Measurements from ENCODE around the gene LCLAT1.

The LCLAT1 gene

DNA sequence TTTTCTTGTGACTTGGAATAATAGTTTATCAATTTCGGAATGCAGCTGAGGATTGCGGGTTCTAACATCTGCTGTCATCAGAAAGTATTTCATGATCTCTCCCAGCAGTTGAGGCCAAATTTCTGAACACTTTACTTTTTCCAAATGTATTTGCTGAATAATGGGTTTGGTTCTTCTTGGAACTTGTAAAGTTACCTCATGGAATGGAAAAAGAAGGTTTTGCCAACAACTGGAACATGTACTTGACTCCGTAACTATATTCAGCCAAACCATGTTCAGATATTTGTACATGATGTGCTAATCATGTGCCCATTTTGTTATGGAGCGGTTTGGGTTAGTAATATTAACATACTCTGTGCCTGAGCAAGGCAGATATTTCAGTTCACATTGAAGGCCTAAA is 119.6 kb downstream of the LCLAT1 start:
- no peaks in the 10 kb centered on the region for H3K4me1 ChIP-seq (ENCODE audit: insufficient read depth, insufficient read length)
- DNase-seq (ENCODE audit: low read depth, low spot score) = no peak

DNA sequence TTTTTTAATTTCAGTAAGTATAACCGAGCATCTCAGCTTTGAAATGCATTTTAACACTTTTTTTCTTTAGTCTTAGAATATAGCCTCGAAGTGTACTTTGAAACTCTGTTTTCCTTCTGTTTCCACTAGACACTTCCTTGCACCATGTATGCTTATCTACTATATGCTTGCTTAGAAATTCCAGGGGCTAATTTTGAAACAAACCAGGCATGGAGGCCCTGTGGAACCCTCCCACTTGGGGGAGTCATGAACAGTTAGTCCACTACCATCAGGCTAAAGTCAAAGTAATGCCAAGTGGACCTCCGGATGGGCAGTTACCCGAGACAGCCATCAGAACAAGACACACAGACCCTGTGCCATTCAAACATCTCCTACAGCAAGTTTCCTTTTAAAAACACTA is 120.3 kb downstream of the LCLAT1 start:
- Histone ChIP-seq H3K27me3 (ENCODE audit: insufficient read depth, insufficient read length) (no peaks in the 10 kb centered on the region), H3K36me3 (ENCODE audit: insufficient read depth, insufficient read length, low read length) (peaks cover 2% of the 10 kb centered on the region), H3K4me1 (ENCODE audit: insufficient read depth, insufficient read length) (no peaks in the 10 kb centered on the region), H3K9ac (ENCODE audit: insufficient read length, low read depth) (no peak overlapping the region), H3K9me3 (ENCODE audit: insufficient read depth, low read length) (no peaks in the 10 kb centered on the region), H3K4me3 (ENCODE audit: insufficient read length, low read depth) (no peak overlapping the region)
- DNase-seq (ENCODE audit: low read depth, low spot score) = no peak
- no peak for TF ChIP-seq YY1 (IDR thresholded peaks at IDR 0.05; ENCODE audit: insufficient read depth, insufficient read length)

More for the DNA sequence above, 119.6 kb downstream of the LCLAT1 start:
- Histone ChIP-seq H3K4me3 (ENCODE audit: insufficient read length, low read depth) (no peak overlapping the region), H3K9me3 (ENCODE audit: insufficient read depth, low read length) (no peaks in the 10 kb centered on the region), H3K27me3 (ENCODE audit: insufficient read depth, insufficient read length) (no peaks in the 10 kb centered on the region), H3K9ac (ENCODE audit: insufficient read length, low read depth) (no peak overlapping the region), H3K36me3 (ENCODE audit: insufficient read depth, insufficient read length, low read length) (peaks cover 5% of the 10 kb centered on the region)
- TF ChIP-seq YY1 (IDR thresholded peaks at IDR 0.05; ENCODE audit: insufficient read depth, insufficient read length) = no peak
- TF ChIP-seq SUZ12 (IDR thresholded peaks at IDR 0.05; ENCODE audit: extremely low read depth, insufficient read depth, insufficient read length) = no peak
- TF ChIP-seq ZNF274 (IDR thresholded peaks at IDR 0.05; ENCODE audit: low read depth, low read length) = no peak

DNA sequence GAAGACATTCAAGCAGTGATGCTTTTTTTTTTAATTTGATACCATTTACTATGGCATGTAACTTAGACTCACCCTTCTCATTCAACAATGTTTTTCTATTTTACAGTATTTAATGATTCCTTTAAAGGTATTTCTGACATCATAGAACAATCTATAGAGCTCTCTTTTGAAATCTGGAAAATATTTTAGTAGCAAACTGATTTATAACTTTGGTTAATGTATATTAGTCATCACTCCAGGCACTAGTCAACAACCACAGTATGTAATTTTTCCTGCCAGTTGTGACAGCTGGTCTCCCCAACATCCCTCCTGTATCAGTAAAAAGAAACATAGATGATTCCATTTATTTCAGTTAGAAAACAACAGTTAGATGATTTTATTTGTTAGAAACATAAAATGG is 122.9 kb downstream of the LCLAT1 start:
- Histone ChIP-seq H3K4me3 (ENCODE audit: insufficient read length, low read depth) (no peak overlapping the region), H3K36me3 (ENCODE audit: insufficient read depth, insufficient read length, low read length) (no peaks in the 10 kb centered on the region), H3K9ac (ENCODE audit: insufficient read length, low read depth) (no peak overlapping the region), H3K9me3 (ENCODE audit: insufficient read depth, low read length) (no peaks in the 10 kb centered on the region), H3K4me1 (ENCODE audit: insufficient read depth, insufficient read length) (no peaks in the 10 kb centered on the region), H3K27me3 (ENCODE audit: insufficient read depth, insufficient read length) (no peaks in the 10 kb centered on the region)
- TF ChIP-seq SUZ12 (IDR thresholded peaks at IDR 0.05; ENCODE audit: extremely low read depth, insufficient read depth, insufficient read length) (no peak), YY1 (IDR thresholded peaks at IDR 0.05; ENCODE audit: insufficient read depth, insufficient read length) (no peak), ZNF274 (IDR thresholded peaks at IDR 0.05; ENCODE audit: low read depth, low read length) (no peak)
- DNase-seq (ENCODE audit: low read depth, low spot score) = no peak

DNA sequence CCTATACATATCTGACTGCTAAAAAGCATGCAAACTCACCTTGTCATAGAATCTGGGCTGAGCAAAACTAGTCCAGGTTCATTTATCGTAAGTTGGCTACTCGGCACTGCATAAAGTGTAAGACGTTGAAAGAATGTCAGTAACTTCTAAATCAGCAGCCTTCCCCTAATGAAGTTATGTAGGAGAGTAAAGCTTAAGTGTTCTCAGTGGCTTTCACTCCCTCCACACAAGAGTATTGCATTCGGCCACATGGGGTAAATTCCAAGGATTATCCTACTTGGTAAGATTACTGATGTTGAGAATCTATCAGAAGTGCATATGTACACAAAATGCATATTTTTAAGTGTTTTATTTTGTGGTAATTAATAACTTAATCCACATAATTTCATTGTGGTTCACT is 130.1 kb downstream of the LCLAT1 start:
- TF ChIP-seq YY1 (IDR thresholded peaks at IDR 0.05; ENCODE audit: insufficient read depth, insufficient read length) = no peak
- TF ChIP-seq SUZ12 (IDR thresholded peaks at IDR 0.05; ENCODE audit: extremely low read depth, insufficient read depth, insufficient read length) = no peak
- no peak for TF ChIP-seq ZNF274 (IDR thresholded peaks at IDR 0.05; ENCODE audit: low read depth, low read length)
- no peaks in the 10 kb centered on the region for H3K27me3 ChIP-seq (ENCODE audit: insufficient read depth, insufficient read length)

DNA sequence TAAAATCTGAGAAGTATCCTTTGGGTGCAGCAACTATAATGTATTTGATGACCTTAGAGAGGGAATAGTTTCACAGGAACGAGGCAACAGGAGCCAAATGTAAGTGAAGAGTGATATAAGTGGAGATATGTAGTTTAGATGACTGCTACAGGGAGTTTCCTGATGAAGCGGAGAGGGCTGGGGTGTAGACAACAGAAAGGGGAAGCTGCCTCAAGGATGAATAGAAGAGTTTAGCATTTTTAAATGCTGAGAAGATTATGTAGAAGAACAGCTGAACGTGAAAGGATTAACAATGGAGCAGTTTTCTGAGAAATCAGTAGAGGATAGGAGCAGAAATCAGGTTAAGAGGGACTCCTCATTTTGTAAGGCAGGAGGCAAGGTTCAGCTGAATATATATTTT is 133.3 kb downstream of the LCLAT1 start:
- Histone ChIP-seq H3K4me3 (ENCODE audit: insufficient read length, low read depth) (no peak overlapping the region), H3K4me1 (ENCODE audit: insufficient read depth, insufficient read length) (no peaks in the 10 kb centered on the region), H3K9me3 (ENCODE audit: insufficient read depth, low read length) (no peaks in the 10 kb centered on the region), H3K27me3 (ENCODE audit: insufficient read depth, insufficient read length) (no peaks in the 10 kb centered on the region), H3K36me3 (ENCODE audit: insufficient read depth, insufficient read length, low read length) (no peaks in the 10 kb centered on the region), H3K9ac (ENCODE audit: insufficient read length, low read depth) (no peak overlapping the region)
- DNase-seq (ENCODE audit: low read depth, low spot score) = no peak
- TF ChIP-seq YY1 (IDR thresholded peaks at IDR 0.05; ENCODE audit: insufficient read depth, insufficient read length) (no peak), SUZ12 (IDR thresholded peaks at IDR 0.05; ENCODE audit: extremely low read depth, insufficient read depth, insufficient read length) (no peak), ZNF274 (IDR thresholded peaks at IDR 0.05; ENCODE audit: low read depth, low read length) (no peak)

More for the DNA sequence above, 130.1 kb downstream of the LCLAT1 start:
- Histone ChIP-seq H3K9me3 (ENCODE audit: insufficient read depth, low read length) (no peaks in the 10 kb centered on the region), H3K4me3 (ENCODE audit: insufficient read length, low read depth) (no peak overlapping the region), H3K9ac (ENCODE audit: insufficient read length, low read depth) (no peak overlapping the region), H3K36me3 (ENCODE audit: insufficient read depth, insufficient read length, low read length) (no peaks in the 10 kb centered on the region), H3K4me1 (ENCODE audit: insufficient read depth, insufficient read length) (no peaks in the 10 kb centered on the region)
- DNase-seq (ENCODE audit: low read depth, low spot score) = no peak

DNA sequence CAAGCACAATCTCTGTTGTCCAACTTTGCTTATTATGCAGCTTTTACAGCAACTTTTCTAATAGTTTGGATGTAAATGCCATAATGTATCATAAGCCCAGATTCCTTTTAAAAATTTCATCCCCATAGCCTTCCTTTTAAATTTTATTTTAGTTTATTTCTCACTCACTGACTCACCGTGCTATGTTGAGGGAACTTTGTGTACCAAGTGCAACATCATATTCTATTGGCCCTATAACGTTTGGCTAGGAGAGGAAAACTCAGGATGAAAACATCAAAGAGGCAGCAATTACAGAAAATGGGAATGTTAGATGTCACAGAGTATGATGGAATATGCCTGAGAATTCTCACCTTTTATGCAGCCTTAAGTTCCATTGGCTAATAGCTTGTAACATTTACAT is 135.5 kb downstream of the LCLAT1 start:
- no peaks in the 10 kb centered on the region for H3K27me3 ChIP-seq (ENCODE audit: insufficient read depth, insufficient read length)

DNA sequence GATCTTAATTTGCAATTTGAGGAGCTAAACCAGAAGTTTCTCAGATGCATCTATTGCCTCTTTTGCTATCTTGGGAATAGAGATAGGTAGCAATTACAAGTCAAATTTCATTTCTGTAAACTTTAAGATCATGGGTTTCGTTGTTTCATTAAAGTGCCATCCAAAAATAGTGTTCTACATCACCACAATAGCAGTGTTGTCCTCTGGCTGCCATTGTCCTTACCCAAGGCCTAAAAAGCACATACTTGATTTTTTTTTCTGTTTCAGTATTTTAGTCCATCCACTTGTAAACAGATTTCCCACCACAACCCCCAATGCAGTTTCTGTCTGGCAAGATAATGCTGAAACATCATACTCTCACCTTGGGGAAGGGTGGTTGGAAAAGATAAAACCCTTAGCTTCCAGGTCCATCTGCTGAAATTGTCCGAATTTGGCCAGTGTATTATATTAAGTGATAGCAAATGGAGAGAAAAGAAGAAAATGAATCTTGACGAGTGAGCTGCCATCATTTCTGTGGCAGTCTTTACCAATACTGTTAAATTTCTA is 136.2 kb downstream of the LCLAT1 start:
- H3K4me1 ChIP-seq (ENCODE audit: insufficient read depth, insufficient read length) = no peaks in the 10 kb centered on the region
- H3K9ac ChIP-seq (ENCODE audit: insufficient read length, low read depth) = no peak overlapping the region
- TF ChIP-seq YY1 (IDR thresholded peaks at IDR 0.05; ENCODE audit: insufficient read depth, insufficient read length) (no peak), ZNF274 (IDR thresholded peaks at IDR 0.05; ENCODE audit: low read depth, low read length) (no peak)
- no peaks in the 10 kb centered on the region for H3K27me3 ChIP-seq (ENCODE audit: insufficient read depth, insufficient read length)
- DNase-seq (ENCODE audit: low read depth, low spot score) = no peak
- no peaks in the 10 kb centered on the region for H3K9me3 ChIP-seq (ENCODE audit: insufficient read depth, low read length)
- H3K36me3 ChIP-seq (ENCODE audit: insufficient read depth, insufficient read length, low read length) = no peaks in the 10 kb centered on the region
- no peak overlapping the region for H3K4me3 ChIP-seq (ENCODE audit: insufficient read length, low read depth)

More for the DNA sequence above, 135.5 kb downstream of the LCLAT1 start:
- H3K9ac ChIP-seq (ENCODE audit: insufficient read length, low read depth) = no peak overlapping the region
- H3K9me3 ChIP-seq (ENCODE audit: insufficient read depth, low read length) = no peaks in the 10 kb centered on the region
- no peak for DNase-seq (ENCODE audit: low read depth, low spot score)
- no peak overlapping the region for H3K4me3 ChIP-seq (ENCODE audit: insufficient read length, low read depth)
- TF ChIP-seq ZNF274 (IDR thresholded peaks at IDR 0.05; ENCODE audit: low read depth, low read length) = no peak
- H3K36me3 ChIP-seq (ENCODE audit: insufficient read depth, insufficient read length, low read length) = no peaks in the 10 kb centered on the region
- H3K4me1 ChIP-seq (ENCODE audit: insufficient read depth, insufficient read length) = no peaks in the 10 kb centered on the region

DNA sequence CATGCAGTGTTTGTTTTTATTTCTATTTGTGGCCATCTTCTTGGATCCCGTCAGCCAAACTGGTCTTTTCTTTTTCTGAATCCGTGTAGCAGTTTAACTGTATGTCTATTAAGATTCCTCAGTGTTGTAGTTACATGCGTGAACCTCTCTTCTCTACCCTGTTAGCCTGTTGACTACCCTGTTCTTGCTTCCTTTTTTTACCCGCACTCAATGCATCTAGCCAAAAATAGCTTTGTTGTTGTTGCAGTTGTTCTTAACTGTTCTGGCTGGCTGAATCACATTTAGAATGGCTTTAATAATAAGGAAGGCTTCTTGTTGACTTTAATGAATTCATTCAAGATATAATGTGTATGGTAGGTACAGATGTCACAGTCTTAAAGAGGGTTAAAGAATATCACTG is 137.1 kb downstream of the LCLAT1 start:
- DNase-seq (ENCODE audit: low read depth, low spot score) = no peak

More for the DNA sequence above, 137.1 kb downstream of the LCLAT1 start:
- no peak overlapping the region for H3K4me3 ChIP-seq (ENCODE audit: insufficient read length, low read depth)
- H3K4me1 ChIP-seq (ENCODE audit: insufficient read depth, insufficient read length) = no peaks in the 10 kb centered on the region
- TF ChIP-seq ZNF274 (IDR thresholded peaks at IDR 0.05; ENCODE audit: low read depth, low read length) (no peak), SUZ12 (IDR thresholded peaks at IDR 0.05; ENCODE audit: extremely low read depth, insufficient read depth, insufficient read length) (no peak), YY1 (IDR thresholded peaks at IDR 0.05; ENCODE audit: insufficient read depth, insufficient read length) (no peak)
- no peaks in the 10 kb centered on the region for H3K36me3 ChIP-seq (ENCODE audit: insufficient read depth, insufficient read length, low read length)
- H3K9me3 ChIP-seq (ENCODE audit: insufficient read depth, low read length) = no peaks in the 10 kb centered on the region
- H3K9ac ChIP-seq (ENCODE audit: insufficient read length, low read depth) = no peak overlapping the region
- H3K27me3 ChIP-seq (ENCODE audit: insufficient read depth, insufficient read length) = no peaks in the 10 kb centered on the region
